Prostate gland (tissue), 2 donors: ENCODE measurements around the gene ADI1.
"Not testable (repeated sequence)": the region's sequence is repeated elsewhere in the genome, so short reads cannot be mapped to it uniquely, and the experiment has no call there.

Source experiments
- POLR2A ChIP-seq: fragments of 450-650 bp; IDR thresholded peaks from one replicate; pipeline ENCODE4 v1.6.1; 2016; ENCODE audit warnings: antibody characterized with exemption, mild to moderate bottlenecking
- POLR2AphosphoS5 ChIP-seq: sonication (generic); formaldehyde crosslinking; IDR thresholded peaks from one replicate; pipeline ENCODE4 v1.6.1; 2017; ENCODE audit warnings: antibody characterized with exemption
- TF ChIP-seq, protein P1 (sequence below), 4 experiments: fragments of 200-600 bp in 2 of 4; fragments of 450-650 bp in 2 of 4; sonication (generic) in 2 of 4; IDR thresholded peaks; 1 replicate in 3 of 4; 2 replicates in 1 of 4; pipeline ENCODE4 v1.5.1; 2016 to 2019; ENCODE audit warnings: antibody characterized with exemption in 4 of 4, mild to moderate bottlenecking in 2 of 4, moderate library complexity in 2 of 4

DNA sequence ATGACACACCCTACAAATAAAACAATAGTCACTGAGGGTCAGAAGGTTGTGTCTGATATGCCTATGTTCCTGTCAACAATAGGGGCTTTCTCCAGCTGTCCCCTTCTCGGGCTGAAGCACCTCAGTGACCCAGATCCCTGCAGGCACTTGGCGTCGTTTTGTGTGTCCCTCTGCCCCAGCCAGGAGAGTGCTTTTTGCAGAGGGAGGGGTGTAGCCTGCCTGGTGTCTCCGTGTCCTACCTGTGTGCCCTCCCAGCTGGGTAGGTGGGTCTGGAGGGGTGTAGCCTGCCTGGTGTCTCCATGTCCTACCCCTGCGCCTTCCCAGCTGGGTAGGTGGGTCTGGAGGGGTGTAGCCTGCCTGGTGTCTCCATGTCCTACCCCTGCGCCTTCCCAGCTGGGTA lies 65.3 kb downstream of the ADI1 start:
- TF ChIP-seq POLR2AphosphoS5, POLR2A: not testable (repeated sequence)
- TF ChIP-seq, protein P1, sequence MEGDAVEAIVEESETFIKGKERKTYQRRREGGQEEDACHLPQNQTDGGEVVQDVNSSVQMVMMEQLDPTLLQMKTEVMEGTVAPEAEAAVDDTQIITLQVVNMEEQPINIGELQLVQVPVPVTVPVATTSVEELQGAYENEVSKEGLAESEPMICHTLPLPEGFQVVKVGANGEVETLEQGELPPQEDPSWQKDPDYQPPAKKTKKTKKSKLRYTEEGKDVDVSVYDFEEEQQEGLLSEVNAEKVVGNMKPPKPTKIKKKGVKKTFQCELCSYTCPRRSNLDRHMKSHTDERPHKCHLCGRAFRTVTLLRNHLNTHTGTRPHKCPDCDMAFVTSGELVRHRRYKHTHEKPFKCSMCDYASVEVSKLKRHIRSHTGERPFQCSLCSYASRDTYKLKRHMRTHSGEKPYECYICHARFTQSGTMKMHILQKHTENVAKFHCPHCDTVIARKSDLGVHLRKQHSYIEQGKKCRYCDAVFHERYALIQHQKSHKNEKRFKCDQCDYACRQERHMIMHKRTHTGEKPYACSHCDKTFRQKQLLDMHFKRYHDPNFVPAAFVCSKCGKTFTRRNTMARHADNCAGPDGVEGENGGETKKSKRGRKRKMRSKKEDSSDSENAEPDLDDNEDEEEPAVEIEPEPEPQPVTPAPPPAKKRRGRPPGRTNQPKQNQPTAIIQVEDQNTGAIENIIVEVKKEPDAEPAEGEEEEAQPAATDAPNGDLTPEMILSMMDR (IDR thresholded peaks at IDR 0.05) = not testable (repeated sequence)
